ENCODE results near the gene XAB2. TPM values are rescaled to one million over a fixed set of nuclear protein-coding genes. Genes with fewer than 3 reads are reported as not detected.

Gene XAB2
- polyA plus RNA-seq, 1 donor from 2014 or later, result 19.6 TPM

DNA sequence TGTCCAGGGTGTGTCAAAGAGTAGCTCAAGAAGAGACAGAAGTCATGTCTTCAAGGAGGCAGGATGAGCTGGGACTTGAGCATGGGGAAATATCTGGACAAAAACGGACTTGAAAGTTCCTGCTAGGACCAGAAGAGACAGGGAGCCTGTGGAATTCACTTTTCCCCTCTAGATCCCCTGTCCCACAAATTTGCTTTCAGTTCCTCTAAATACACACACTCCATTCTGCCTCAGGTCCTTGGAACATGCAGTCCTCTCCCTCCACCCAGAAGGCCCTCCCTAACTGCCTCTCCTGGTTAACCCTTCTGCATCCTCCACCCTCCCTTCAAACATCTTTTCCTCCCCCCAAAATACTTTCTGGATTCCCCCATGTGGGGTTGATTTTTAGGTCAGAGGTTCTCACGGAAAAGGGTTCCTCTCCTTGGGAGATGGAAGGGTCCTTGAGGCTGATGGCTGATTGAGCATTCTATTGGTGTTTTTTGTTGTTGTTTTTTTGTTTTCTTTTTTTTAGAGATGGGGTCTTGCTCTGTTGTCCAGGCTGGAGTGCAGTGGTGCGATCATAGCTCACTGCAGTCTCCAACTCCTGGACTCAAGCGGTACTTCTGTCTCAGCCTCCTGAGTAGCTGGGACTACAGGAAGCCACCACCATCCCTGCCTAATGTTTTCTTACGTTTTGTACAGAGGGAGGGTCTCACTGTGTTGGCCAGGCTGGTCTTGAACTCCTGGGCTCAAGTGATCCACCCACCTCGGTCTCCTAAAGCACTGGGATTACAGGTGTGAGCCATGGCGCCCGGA lies 32.6 kb upstream of the XAB2 start:
- H3K4me3 ChIP-seq (ENCODE audit: low read length), result no peak overlapping the region
- no peak overlapping the region for H3K4me2 ChIP-seq (ENCODE audit: low read length)
- H3K9ac ChIP-seq (ENCODE audit: low read length), result no peak overlapping the region
- no peaks in the 10 kb centered on the region for H3K79me2 ChIP-seq (replicated peaks; ENCODE audit: insufficient read depth, low read length)
- no peaks in the 10 kb centered on the region for H3K27me3 ChIP-seq (ENCODE audit: insufficient read depth, low read depth, low read length)
- no peaks in the 10 kb centered on the region for H3K9me2 ChIP-seq (ENCODE audit: insufficient read depth, low read length)
- no peak for TF ChIP-seq MXI1 (conservative IDR thresholded peaks at IDR 0.05; ENCODE audit: poor library complexity, severe bottlenecking)
- no peak for TF ChIP-seq POLR2AphosphoS5 (IDR thresholded peaks at IDR 0.05)
- no peak for TF ChIP-seq EZH2 (IDR thresholded peaks at IDR 0.05; ENCODE audit: borderline replicate concordance, insufficient read depth, low read length, poor library complexity, severe bottlenecking)
- no peak for TF ChIP-seq SMC3 (conservative IDR thresholded peaks at IDR 0.05; ENCODE audit: poor library complexity)
- TF ChIP-seq, protein P1, sequence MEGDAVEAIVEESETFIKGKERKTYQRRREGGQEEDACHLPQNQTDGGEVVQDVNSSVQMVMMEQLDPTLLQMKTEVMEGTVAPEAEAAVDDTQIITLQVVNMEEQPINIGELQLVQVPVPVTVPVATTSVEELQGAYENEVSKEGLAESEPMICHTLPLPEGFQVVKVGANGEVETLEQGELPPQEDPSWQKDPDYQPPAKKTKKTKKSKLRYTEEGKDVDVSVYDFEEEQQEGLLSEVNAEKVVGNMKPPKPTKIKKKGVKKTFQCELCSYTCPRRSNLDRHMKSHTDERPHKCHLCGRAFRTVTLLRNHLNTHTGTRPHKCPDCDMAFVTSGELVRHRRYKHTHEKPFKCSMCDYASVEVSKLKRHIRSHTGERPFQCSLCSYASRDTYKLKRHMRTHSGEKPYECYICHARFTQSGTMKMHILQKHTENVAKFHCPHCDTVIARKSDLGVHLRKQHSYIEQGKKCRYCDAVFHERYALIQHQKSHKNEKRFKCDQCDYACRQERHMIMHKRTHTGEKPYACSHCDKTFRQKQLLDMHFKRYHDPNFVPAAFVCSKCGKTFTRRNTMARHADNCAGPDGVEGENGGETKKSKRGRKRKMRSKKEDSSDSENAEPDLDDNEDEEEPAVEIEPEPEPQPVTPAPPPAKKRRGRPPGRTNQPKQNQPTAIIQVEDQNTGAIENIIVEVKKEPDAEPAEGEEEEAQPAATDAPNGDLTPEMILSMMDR (IDR thresholded peaks at IDR 0.05; ENCODE audit: poor library complexity, severe bottlenecking), result no peak
- TF ChIP-seq EP300 (conservative IDR thresholded peaks at IDR 0.05; ENCODE audit: poor library complexity, severe bottlenecking), result no peak
- TF ChIP-seq, protein P2, sequence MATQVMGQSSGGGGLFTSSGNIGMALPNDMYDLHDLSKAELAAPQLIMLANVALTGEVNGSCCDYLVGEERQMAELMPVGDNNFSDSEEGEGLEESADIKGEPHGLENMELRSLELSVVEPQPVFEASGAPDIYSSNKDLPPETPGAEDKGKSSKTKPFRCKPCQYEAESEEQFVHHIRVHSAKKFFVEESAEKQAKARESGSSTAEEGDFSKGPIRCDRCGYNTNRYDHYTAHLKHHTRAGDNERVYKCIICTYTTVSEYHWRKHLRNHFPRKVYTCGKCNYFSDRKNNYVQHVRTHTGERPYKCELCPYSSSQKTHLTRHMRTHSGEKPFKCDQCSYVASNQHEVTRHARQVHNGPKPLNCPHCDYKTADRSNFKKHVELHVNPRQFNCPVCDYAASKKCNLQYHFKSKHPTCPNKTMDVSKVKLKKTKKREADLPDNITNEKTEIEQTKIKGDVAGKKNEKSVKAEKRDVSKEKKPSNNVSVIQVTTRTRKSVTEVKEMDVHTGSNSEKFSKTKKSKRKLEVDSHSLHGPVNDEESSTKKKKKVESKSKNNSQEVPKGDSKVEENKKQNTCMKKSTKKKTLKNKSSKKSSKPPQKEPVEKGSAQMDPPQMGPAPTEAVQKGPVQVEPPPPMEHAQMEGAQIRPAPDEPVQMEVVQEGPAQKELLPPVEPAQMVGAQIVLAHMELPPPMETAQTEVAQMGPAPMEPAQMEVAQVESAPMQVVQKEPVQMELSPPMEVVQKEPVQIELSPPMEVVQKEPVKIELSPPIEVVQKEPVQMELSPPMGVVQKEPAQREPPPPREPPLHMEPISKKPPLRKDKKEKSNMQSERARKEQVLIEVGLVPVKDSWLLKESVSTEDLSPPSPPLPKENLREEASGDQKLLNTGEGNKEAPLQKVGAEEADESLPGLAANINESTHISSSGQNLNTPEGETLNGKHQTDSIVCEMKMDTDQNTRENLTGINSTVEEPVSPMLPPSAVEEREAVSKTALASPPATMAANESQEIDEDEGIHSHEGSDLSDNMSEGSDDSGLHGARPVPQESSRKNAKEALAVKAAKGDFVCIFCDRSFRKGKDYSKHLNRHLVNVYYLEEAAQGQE (IDR thresholded peaks at IDR 0.05; ENCODE audit: borderline replicate concordance), result no peak
- no peak for TF ChIP-seq RAD21 (conservative IDR thresholded peaks at IDR 0.05)
- no peak for TF ChIP-seq TAF1 (IDR thresholded peaks at IDR 0.05; ENCODE audit: low read depth)
- H3K9me3 ChIP-seq (ENCODE audit: low read length), result no peaks in the 10 kb centered on the region
- H3K36me3 ChIP-seq (ENCODE audit: insufficient read depth, low read length), result no peaks in the 10 kb centered on the region
- H4K20me1 ChIP-seq (ENCODE audit: insufficient read depth), result no peaks in the 10 kb centered on the region
- no peak overlapping the region for H2AFZ ChIP-seq (ENCODE audit: low read depth, low read length)
- H3K27ac ChIP-seq (ENCODE audit: low read length), result no peak overlapping the region
- no peaks in the 10 kb centered on the region for H3F3A ChIP-seq (ENCODE audit: insufficient read depth, low read length, poor library complexity, severe bottlenecking)

DNA sequence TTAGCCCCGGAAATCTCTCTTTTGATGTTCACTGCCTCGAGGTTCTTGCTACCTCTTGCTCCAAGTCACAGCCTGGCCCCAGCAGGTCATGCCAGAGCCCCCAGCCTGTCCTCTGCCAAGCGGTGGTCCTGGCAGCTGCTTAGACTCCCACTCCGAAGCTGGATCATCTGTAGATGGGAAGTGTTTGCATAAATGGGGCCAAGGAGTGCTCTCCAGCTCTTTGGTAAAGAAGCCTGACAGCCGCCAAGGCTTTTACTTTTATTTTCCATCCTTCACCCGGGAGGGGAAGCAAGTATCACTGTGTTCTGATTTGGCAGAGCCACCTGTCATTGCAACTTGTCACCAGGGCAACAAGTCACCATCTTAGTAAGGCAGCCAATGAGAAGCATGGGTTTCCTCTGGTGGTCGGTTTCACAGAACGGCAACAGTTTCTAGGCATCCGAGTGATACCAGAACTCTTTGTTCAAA lies 28.9 kb upstream of the XAB2 start:
- no peaks in the 10 kb centered on the region for H3K9me3 ChIP-seq (ENCODE audit: low read length)
- H3K79me2 ChIP-seq (replicated peaks; ENCODE audit: insufficient read depth, low read length), result no peaks in the 10 kb centered on the region
- no peak overlapping the region for H3K4me3 ChIP-seq (ENCODE audit: low read length)
- no peaks in the 10 kb centered on the region for H3K27me3 ChIP-seq (ENCODE audit: insufficient read depth, low read depth, low read length)
- no peaks in the 10 kb centered on the region for H3K9me2 ChIP-seq (ENCODE audit: insufficient read depth, low read length)
- H2AFZ ChIP-seq (ENCODE audit: low read depth, low read length), result no peak overlapping the region
- H3K36me3 ChIP-seq (ENCODE audit: insufficient read depth, low read length), result no peaks in the 10 kb centered on the region
- TF ChIP-seq RAD21 (conservative IDR thresholded peaks at IDR 0.05), result no peak
- peak; percentile 16 for TF ChIP-seq EP300 (conservative IDR thresholded peaks at IDR 0.05; ENCODE audit: poor library complexity, severe bottlenecking)
- no peak for TF ChIP-seq TAF1 (IDR thresholded peaks at IDR 0.05; ENCODE audit: low read depth)
- TF ChIP-seq, protein P1 (IDR thresholded peaks at IDR 0.05; ENCODE audit: poor library complexity, severe bottlenecking), result no peak
- no peak for TF ChIP-seq MXI1 (conservative IDR thresholded peaks at IDR 0.05; ENCODE audit: poor library complexity, severe bottlenecking)
- TF ChIP-seq, protein P2 (IDR thresholded peaks at IDR 0.05; ENCODE audit: borderline replicate concordance), result no peak
- peak; percentile 12 for TF ChIP-seq POLR2AphosphoS5 (IDR thresholded peaks at IDR 0.05)
- no peaks in the 10 kb centered on the region for H3F3A ChIP-seq (ENCODE audit: insufficient read depth, low read length, poor library complexity, severe bottlenecking)
- H3K4me2 ChIP-seq (ENCODE audit: low read length), result no peak overlapping the region
- no peak overlapping the region for H3K9ac ChIP-seq (ENCODE audit: low read length)
- peak overlapping the region; percentile 64 for H3K27ac ChIP-seq (ENCODE audit: low read length)
- no peaks in the 10 kb centered on the region for H4K20me1 ChIP-seq (ENCODE audit: insufficient read depth)

Measured in neural cell (in vitro differentiated cells).